NCI-H82 treated with DMSO at 0.1 percent for 48 hours (cell line): Measurements from ENCODE around the gene ACTN4.
"Not testable (repeated sequence)": the region's sequence is repeated elsewhere in the genome, so short reads cannot be mapped to it uniquely, and the experiment has no call there.

Experiments
- DNase-seq: peaks from one replicate; lab custom pipeline; 2025; ENCODE audit not compliant: unreplicated experiment; lab: John Stamatoyannopoulos, UW

The ACTN4 gene

GRCh38 chr19:38647368-38647965 lies at the start of gene ACTN4:
TSS of gene ACTN4 (plus strand) at chr19:38647649. CDS start at chr19:38647746, 97 bp downstream.
- peak; percentile 88 for DNase-seq

- no peak for DNase-seq
These were observed 47.7 kb upstream of the ACTN4 start for GRCh38 chr19:38599722-38600121.

GRCh38 chr19:38602856-38603255 lies 44.6 kb upstream of the ACTN4 start:
- DNase-seq = not testable (repeated sequence)

- DNase-seq = peak; percentile 79
These were observed 41.3 kb upstream of the ACTN4 start for GRCh38 chr19:38606131-38606530.

GRCh38 chr19:38614289-38614688 lies 33.2 kb upstream of the ACTN4 start:
- no peak for DNase-seq

GRCh38 chr19:38615007-38615581 lies 32.4 kb upstream of the ACTN4 start:
- DNase-seq = no peak

GRCh38 chr19:38616265-38616664 lies 31.2 kb upstream of the ACTN4 start:
- DNase-seq = no peak

GRCh38 chr19:38617283-38617763 lies 30.1 kb upstream of the ACTN4 start:
- DNase-seq = no peak

- DNase-seq = peak; percentile 50
These were observed 29.5 kb upstream of the ACTN4 start, which contains the start of gene MAP4K1 for GRCh38 chr19:38617764-38618589. TSS of gene MAP4K1 (minus strand) at chr19:38617953. CDS start at chr19:38617895, 58 bp downstream.

GRCh38 chr19:38618590-38619360 lies 28.7 kb upstream of the ACTN4 start, which contains the start of gene EIF3K:
TSS of gene EIF3K (plus strand) at chr19:38619188. CDS start at chr19:38619269, 81 bp downstream.
- peak; percentile 97 for DNase-seq

- DNase-seq = no peak
These were observed 27.9 kb upstream of the ACTN4 start for GRCh38 chr19:38619361-38620174.

- DNase-seq = no peak
These were observed 22.6 kb upstream of the ACTN4 start for GRCh38 chr19:38624822-38625221.

GRCh38 chr19:38626401-38626800 lies 21.0 kb upstream of the ACTN4 start:
- DNase-seq = no peak

GRCh38 chr19:38629568-38629967 lies 17.9 kb upstream of the ACTN4 start:
- DNase-seq = no peak

GRCh38 chr19:38631301-38631700 lies 16.1 kb upstream of the ACTN4 start:
- not testable (repeated sequence) for DNase-seq

- DNase-seq = peak; percentile 67
These were observed 15.5 kb upstream of the ACTN4 start for GRCh38 chr19:38631811-38632475.

- DNase-seq = no peak
These were observed 14.8 kb upstream of the ACTN4 start for GRCh38 chr19:38632476-38633213.

- peak; percentile 39 for DNase-seq
These were observed 12.5 kb upstream of the ACTN4 start for GRCh38 chr19:38634757-38635482.
